ENCODE measurements around the gene DEFB113. TPM values are rescaled to one million over a fixed set of nuclear protein-coding genes. Genes with fewer than 3 reads are reported as not detected.
"Not testable (repeated sequence)": the region's sequence is repeated elsewhere in the genome, so short reads cannot be mapped to it uniquely, and the experiment has no call there.

DEFB113 gene
- total RNA-seq, 2 experiments from 2014 or later, result not detected

- CTCF ChIA-PET, result no interaction called here
- ATAC-seq (no peak), DNase-seq (no peak)
- H3K36me3 Mint-ChIP-seq, result no peaks in the 10 kb centered on the region
- no peaks in the 10 kb centered on the region for H3K4me1 Mint-ChIP-seq
- peaks cover 14% of the 10 kb centered on the region for H3K9me3 Mint-ChIP-seq (ENCODE audit: low read depth)
- no peak overlapping the region for H3K27ac Mint-ChIP-seq
- no peaks in the 10 kb centered on the region for H3K27me3 Mint-ChIP-seq
- no peak overlapping the region for H3K4me3 Mint-ChIP-seq
Observed at GRCh38 chr6:49958180-49958579, 11.2 kb downstream of the DEFB113 start.

GRCh38 chr6:49955847-49956246 is 13.6 kb downstream of the DEFB113 start:
- H3K4me3 Mint-ChIP-seq, result no peak overlapping the region
- ATAC-seq, result no peak
- H3K27ac Mint-ChIP-seq, result no peak overlapping the region
- no peak for DNase-seq
- peaks cover 14% of the 10 kb centered on the region for H3K9me3 Mint-ChIP-seq (ENCODE audit: low read depth)
- CTCF ChIA-PET, result no interaction called here
- no peaks in the 10 kb centered on the region for H3K4me1 Mint-ChIP-seq
- H3K36me3 Mint-ChIP-seq, result no peaks in the 10 kb centered on the region
- H3K27me3 Mint-ChIP-seq, result no peaks in the 10 kb centered on the region

- CTCF ChIA-PET, result no interaction called here
Observed at GRCh38 chr6:49951926-49952325, 17.5 kb downstream of the DEFB113 start.

GRCh38 chr6:49950415-49950751 is 19.0 kb downstream of the DEFB113 start:
- H3K27me3 Mint-ChIP-seq, result no peaks in the 10 kb centered on the region
- CTCF ChIA-PET, result no interaction called here

More at GRCh38 chr6:49951926-49952325, 17.5 kb downstream of the DEFB113 start:
- peaks cover 11% of the 10 kb centered on the region for H3K9me3 Mint-ChIP-seq (ENCODE audit: low read depth)
- H3K27ac Mint-ChIP-seq, result no peak overlapping the region
- H3K27me3 Mint-ChIP-seq, result no peaks in the 10 kb centered on the region
- H3K36me3 Mint-ChIP-seq, result no peaks in the 10 kb centered on the region
- H3K4me3 Mint-ChIP-seq, result no peak overlapping the region
- no peaks in the 10 kb centered on the region for H3K4me1 Mint-ChIP-seq
- DNase-seq, result no peak
- ATAC-seq, result no peak

GRCh38 chr6:49949062-49949461 is 20.4 kb downstream of the DEFB113 start:
- Mint-ChIP-seq H3K4me1 (no peaks in the 10 kb centered on the region), H3K27me3 (no peaks in the 10 kb centered on the region), H3K27ac (no peak overlapping the region), H3K9me3 (ENCODE audit: low read depth) (peaks cover 5% of the 10 kb centered on the region), H3K36me3 (no peaks in the 10 kb centered on the region), H3K4me3 (no peak overlapping the region)
- ATAC-seq (no peak), DNase-seq (no peak)
- CTCF ChIA-PET, result no interaction called here

More at GRCh38 chr6:49950415-49950751, 19.0 kb downstream of the DEFB113 start:
- no peak for ATAC-seq
- H3K4me1 Mint-ChIP-seq, result no peaks in the 10 kb centered on the region
- H3K36me3 Mint-ChIP-seq, result no peaks in the 10 kb centered on the region
- no peak overlapping the region for H3K27ac Mint-ChIP-seq
- H3K9me3 Mint-ChIP-seq (ENCODE audit: low read depth), result peaks cover 9% of the 10 kb centered on the region
- H3K4me3 Mint-ChIP-seq, result no peak overlapping the region
- DNase-seq, result no peak

- Mint-ChIP-seq H3K4me3 (no peak overlapping the region), H3K27ac (no peak overlapping the region), H3K36me3 (no peaks in the 10 kb centered on the region), H3K4me1 (no peaks in the 10 kb centered on the region), H3K9me3 (ENCODE audit: low read depth) (peaks cover 3% of the 10 kb centered on the region), H3K27me3 (no peaks in the 10 kb centered on the region)
- CTCF ChIA-PET, result no interaction called here
- DNase-seq (no peak), ATAC-seq (no peak)
Observed at GRCh38 chr6:49946835-49947234, 22.6 kb downstream of the DEFB113 start.

GRCh38 chr6:49944068-49944467 is 25.4 kb downstream of the DEFB113 start:
- H3K4me1 Mint-ChIP-seq; H3K4me3 Mint-ChIP-seq; CTCF ChIA-PET; H3K27me3 Mint-ChIP-seq; H3K27ac Mint-ChIP-seq; H3K36me3 Mint-ChIP-seq; H3K9me3 Mint-ChIP-seq (ENCODE audit: low read depth); ATAC-seq; DNase-seq: not testable (repeated sequence)

- DNase-seq, result no peak
- CTCF ChIA-PET, result no interaction called here
- ATAC-seq, result no peak
- H3K9me3 Mint-ChIP-seq (ENCODE audit: low read depth), result no peaks in the 10 kb centered on the region
- no peak overlapping the region for H3K27ac Mint-ChIP-seq
- no peaks in the 10 kb centered on the region for H3K4me1 Mint-ChIP-seq
- no peaks in the 10 kb centered on the region for H3K36me3 Mint-ChIP-seq
- H3K27me3 Mint-ChIP-seq, result no peaks in the 10 kb centered on the region
- H3K4me3 Mint-ChIP-seq, result no peak overlapping the region
Observed at GRCh38 chr6:49939993-49940498, 29.4 kb downstream of the DEFB113 start.

GRCh38 chr6:49937811-49938210 is 31.6 kb downstream of the DEFB113 start:
- H3K27ac Mint-ChIP-seq, result no peak overlapping the region
- no peak overlapping the region for H3K4me3 Mint-ChIP-seq
- no peak for DNase-seq
- H3K27me3 Mint-ChIP-seq, result no peaks in the 10 kb centered on the region
- no peak for ATAC-seq
- CTCF ChIA-PET, result no interaction called here
- no peaks in the 10 kb centered on the region for H3K4me1 Mint-ChIP-seq
- no peaks in the 10 kb centered on the region for H3K9me3 Mint-ChIP-seq (ENCODE audit: low read depth)
- no peaks in the 10 kb centered on the region for H3K36me3 Mint-ChIP-seq

GRCh38 chr6:49937017-49937416 is 32.4 kb downstream of the DEFB113 start:
- H3K4me1 Mint-ChIP-seq, result no peaks in the 10 kb centered on the region
- CTCF ChIA-PET, result no interaction called here
- DNase-seq, result no peak

GRCh38 chr6:49935387-49935786 is 34.0 kb downstream of the DEFB113 start:
- no peak overlapping the region for H3K27ac Mint-ChIP-seq
- DNase-seq (no peak), ATAC-seq (no peak)
- H3K27me3 Mint-ChIP-seq, result no peaks in the 10 kb centered on the region
- H3K4me3 Mint-ChIP-seq, result no peak overlapping the region
- no peaks in the 10 kb centered on the region for H3K9me3 Mint-ChIP-seq (ENCODE audit: low read depth)
- H3K36me3 Mint-ChIP-seq, result no peaks in the 10 kb centered on the region
- CTCF ChIA-PET, result no interaction called here
- H3K4me1 Mint-ChIP-seq, result no peaks in the 10 kb centered on the region

More at GRCh38 chr6:49937017-49937416, 32.4 kb downstream of the DEFB113 start:
- H3K27ac Mint-ChIP-seq, result no peak overlapping the region
- no peak for ATAC-seq
- H3K4me3 Mint-ChIP-seq, result no peak overlapping the region
- H3K27me3 Mint-ChIP-seq, result no peaks in the 10 kb centered on the region
- no peaks in the 10 kb centered on the region for H3K9me3 Mint-ChIP-seq (ENCODE audit: low read depth)
- no peaks in the 10 kb centered on the region for H3K36me3 Mint-ChIP-seq

- CTCF ChIA-PET, result no interaction called here
- Mint-ChIP-seq H3K4me3 (no peak overlapping the region), H3K9me3 (ENCODE audit: low read depth) (peaks cover 2% of the 10 kb centered on the region), H3K27me3 (no peaks in the 10 kb centered on the region), H3K36me3 (no peaks in the 10 kb centered on the region), H3K27ac (no peak overlapping the region), H3K4me1 (no peaks in the 10 kb centered on the region)
- no peak for ATAC-seq
- no peak for DNase-seq
Observed at GRCh38 chr6:49934770-49935169, 34.7 kb downstream of the DEFB113 start.

- H3K4me3 Mint-ChIP-seq, result no peak overlapping the region
- H3K4me1 Mint-ChIP-seq, result no peaks in the 10 kb centered on the region
- H3K27ac Mint-ChIP-seq, result no peak overlapping the region
- peaks cover 2% of the 10 kb centered on the region for H3K9me3 Mint-ChIP-seq (ENCODE audit: low read depth)
- CTCF ChIA-PET, result no interaction called here
- no peak for ATAC-seq
- no peak for DNase-seq
- H3K27me3 Mint-ChIP-seq, result no peaks in the 10 kb centered on the region
- no peaks in the 10 kb centered on the region for H3K36me3 Mint-ChIP-seq
Observed at GRCh38 chr6:49933526-49933925, 35.9 kb downstream of the DEFB113 start.

GRCh38 chr6:49929340-49929739 is 40.1 kb downstream of the DEFB113 start:
- DNase-seq (no peak), ATAC-seq (no peak)
- Mint-ChIP-seq H3K4me3 (no peak overlapping the region), H3K27me3 (no peaks in the 10 kb centered on the region), H3K9me3 (ENCODE audit: low read depth) (peaks cover 5% of the 10 kb centered on the region), H3K36me3 (no peaks in the 10 kb centered on the region), H3K4me1 (no peaks in the 10 kb centered on the region), H3K27ac (no peak overlapping the region)
- CTCF ChIA-PET, result no interaction called here

GRCh38 chr6:49923826-49924225 is 45.6 kb downstream of the DEFB113 start:
- Mint-ChIP-seq H3K27me3 (no peaks in the 10 kb centered on the region), H3K27ac (no peak overlapping the region), H3K4me3 (no peak overlapping the region), H3K9me3 (ENCODE audit: low read depth) (peaks cover 3% of the 10 kb centered on the region), H3K36me3 (no peaks in the 10 kb centered on the region), H3K4me1 (no peaks in the 10 kb centered on the region)
- CTCF ChIA-PET, result no interaction called here
- ATAC-seq (no peak), DNase-seq (no peak)

All from activated CD8-positive, alpha-beta memory T cell treated with anti-CD3 and anti-CD28 coated beads, Interleukin-2, amount 10 ng/mL, durations not matched to agents 7 days and 5 days (primary cell).